ENCODE results near the gene MTHFD1L. TPM values are rescaled to one million over a fixed set of nuclear protein-coding genes. Genes with fewer than 3 reads are reported as not detected.

The MTHFD1L gene
- total RNA-seq, 1 donor from 2014 or later = 32.5 TPM

DNA sequence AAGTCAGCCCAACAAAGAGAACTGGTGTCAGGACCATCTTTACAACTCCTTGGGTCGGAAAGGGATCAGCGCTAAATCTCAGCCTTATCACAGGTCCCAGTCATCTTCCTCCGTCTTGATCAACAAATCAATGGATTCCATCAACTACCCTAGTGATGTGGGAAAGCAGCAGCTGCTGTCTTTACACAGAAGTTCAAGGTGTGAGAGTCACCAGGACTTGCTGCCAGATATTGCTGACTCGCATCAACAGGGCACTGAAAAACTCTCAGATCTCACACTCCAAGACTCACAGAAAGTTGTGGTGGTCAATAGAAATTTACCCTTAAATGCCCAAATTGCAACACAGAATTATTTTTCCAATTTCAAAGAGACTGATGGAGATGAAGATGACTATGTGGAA is 25.3 kb upstream of the MTHFD1L start:
- no peaks in the 10 kb centered on the region for H3K4me1 Mint-ChIP-seq
- TF ChIP-seq CTCF (IDR thresholded peaks at IDR 0.05) = no peak
- no peak for TF ChIP-seq EZH2phosphoT487 (IDR thresholded peaks at IDR 0.05)
- TF ChIP-seq EZH2 (IDR thresholded peaks at IDR 0.05) = no peak
- no peaks in the 10 kb centered on the region for H3F3A ChIP-seq (ENCODE audit: low read depth)
- no peak overlapping the region for H3K9ac ChIP-seq
- H3K4me3 Mint-ChIP-seq = no peak overlapping the region
- H3K27ac ChIP-seq = no peak overlapping the region
- H3K4me2 ChIP-seq = no peak overlapping the region
- no peaks in the 10 kb centered on the region for H3K27me3 Mint-ChIP-seq (ENCODE audit: insufficient read depth, low read depth)
- no peaks in the 10 kb centered on the region for H3K27me3 ChIP-seq
- H4K20me1 ChIP-seq (ENCODE audit: low read depth) = no peaks in the 10 kb centered on the region
- no peak overlapping the region for H3K4me3 ChIP-seq
- no peak overlapping the region for H3K27ac Mint-ChIP-seq
- peaks cover 38% of the 10 kb centered on the region for H3K36me3 Mint-ChIP-seq
- no peaks in the 10 kb centered on the region for H3K79me2 ChIP-seq (ENCODE audit: low read depth)
- no peaks in the 10 kb centered on the region for H3K9me3 ChIP-seq (ENCODE audit: low read depth)
- DNase-seq (ENCODE audit: low spot score) = no peak
- no peak overlapping the region for H2AFZ ChIP-seq (replicated peaks)
- no peaks in the 10 kb centered on the region for H3K4me1 ChIP-seq
- no peaks in the 10 kb centered on the region for H3K9me3 Mint-ChIP-seq
- no peaks in the 10 kb centered on the region for H3K36me3 ChIP-seq

- Histone ChIP-seq H3F3A (ENCODE audit: low read depth) (no peaks in the 10 kb centered on the region), H2AFZ (replicated peaks) (no peak overlapping the region), H3K9ac (no peak overlapping the region), H3K27ac (no peak overlapping the region), H3K4me3 (no peak overlapping the region), H3K4me2 (no peak overlapping the region), H3K79me2 (ENCODE audit: low read depth) (no peaks in the 10 kb centered on the region), H3K27me3 (no peaks in the 10 kb centered on the region), H3K36me3 (no peaks in the 10 kb centered on the region), H3K4me1 (no peaks in the 10 kb centered on the region), H4K20me1 (ENCODE audit: low read depth) (no peaks in the 10 kb centered on the region), H3K9me3 (ENCODE audit: low read depth) (no peaks in the 10 kb centered on the region)
- Mint-ChIP-seq H3K9me3 (no peaks in the 10 kb centered on the region), H3K4me3 (no peak overlapping the region), H3K36me3 (peaks cover 39% of the 10 kb centered on the region), H3K27me3 (ENCODE audit: insufficient read depth, low read depth) (no peaks in the 10 kb centered on the region), H3K27ac (no peak overlapping the region), H3K4me1 (no peaks in the 10 kb centered on the region)
- no peak for TF ChIP-seq EZH2 (IDR thresholded peaks at IDR 0.05)
- TF ChIP-seq EZH2phosphoT487 (IDR thresholded peaks at IDR 0.05) = no peak
- no peak for TF ChIP-seq CTCF (IDR thresholded peaks at IDR 0.05)
- no peak for DNase-seq (ENCODE audit: low spot score)
Observed at GRCh38 chr6:150841189-150841588, 24.3 kb upstream of the MTHFD1L start.

DNA sequence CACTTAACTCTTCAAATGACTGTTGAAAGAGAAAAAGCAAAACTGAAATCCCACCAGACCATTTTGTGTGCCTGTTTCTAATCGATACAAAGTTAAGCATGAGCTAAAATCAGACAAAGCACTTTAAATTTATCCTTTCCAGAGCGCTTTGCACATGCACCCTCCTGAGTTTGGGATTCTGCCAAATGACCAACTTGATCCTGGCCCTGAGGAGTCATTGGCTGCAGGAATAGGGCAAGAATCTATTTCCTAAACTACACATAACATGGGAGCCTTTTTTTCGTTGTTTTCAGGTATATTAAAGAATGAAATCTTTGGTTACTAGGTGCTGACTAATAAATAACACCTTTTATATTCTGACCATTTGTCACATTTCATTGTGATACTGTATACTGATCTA is 23.8 kb upstream of the MTHFD1L start:
- Histone ChIP-seq H3K79me2 (ENCODE audit: low read depth) (no peaks in the 10 kb centered on the region), H3K27me3 (no peaks in the 10 kb centered on the region), H3K9me3 (ENCODE audit: low read depth) (no peaks in the 10 kb centered on the region), H3K36me3 (no peaks in the 10 kb centered on the region), H3F3A (ENCODE audit: low read depth) (no peaks in the 10 kb centered on the region), H3K4me3 (no peak overlapping the region), H3K4me2 (no peak overlapping the region), H2AFZ (replicated peaks) (no peak overlapping the region), H3K4me1 (no peaks in the 10 kb centered on the region), H4K20me1 (ENCODE audit: low read depth) (no peaks in the 10 kb centered on the region), H3K27ac (no peak overlapping the region), H3K9ac (no peak overlapping the region)
- H3K27me3 Mint-ChIP-seq (ENCODE audit: insufficient read depth, low read depth) = no peaks in the 10 kb centered on the region
- TF ChIP-seq CTCF (IDR thresholded peaks at IDR 0.05) (no peak), EZH2phosphoT487 (IDR thresholded peaks at IDR 0.05) (no peak), EZH2 (IDR thresholded peaks at IDR 0.05) (no peak)
- no peak for DNase-seq (ENCODE audit: low spot score)
- peaks cover 41% of the 10 kb centered on the region for H3K36me3 Mint-ChIP-seq
- no peak overlapping the region for H3K4me3 Mint-ChIP-seq
- no peaks in the 10 kb centered on the region for H3K9me3 Mint-ChIP-seq
- no peaks in the 10 kb centered on the region for H3K4me1 Mint-ChIP-seq
- no peak overlapping the region for H3K27ac Mint-ChIP-seq
